Mammary epithelial cell (primary cell): Measurements from ENCODE around the gene EML4.
"Not testable (repeated sequence)": the region's sequence is repeated elsewhere in the genome, so short reads cannot be mapped to it uniquely, and the experiment has no call there.

ENCODE experiments used
- EZH2 ChIP-seq: IDR thresholded peaks from 2 replicates; pipeline ENCODE4 v1.6.1; 2012; ENCODE audit warnings: low read length, inconsistent platforms, borderline replicate concordance
- TF ChIP-seq, protein P1 (sequence below), 2 donors: IDR thresholded peaks in 1 of 2; conservative IDR thresholded peaks in 1 of 2; 2 replicates each; pipeline ENCODE4 v1.5.1; 2011 to 2012; ENCODE audit warnings: inconsistent platforms in 2 of 2, low read length in 2 of 2, mild to moderate bottlenecking in 2 of 2, control low read depth in 1 of 2, low read depth in 1 of 2; ENCODE audit not compliant: insufficient read depth in 1 of 2; ENCODE audit errors: extremely low read depth in 1 of 2

GRCh38 chr2:42271246-42271645 is 102.1 kb downstream of the EML4 start:
- TF ChIP-seq, protein P1, sequence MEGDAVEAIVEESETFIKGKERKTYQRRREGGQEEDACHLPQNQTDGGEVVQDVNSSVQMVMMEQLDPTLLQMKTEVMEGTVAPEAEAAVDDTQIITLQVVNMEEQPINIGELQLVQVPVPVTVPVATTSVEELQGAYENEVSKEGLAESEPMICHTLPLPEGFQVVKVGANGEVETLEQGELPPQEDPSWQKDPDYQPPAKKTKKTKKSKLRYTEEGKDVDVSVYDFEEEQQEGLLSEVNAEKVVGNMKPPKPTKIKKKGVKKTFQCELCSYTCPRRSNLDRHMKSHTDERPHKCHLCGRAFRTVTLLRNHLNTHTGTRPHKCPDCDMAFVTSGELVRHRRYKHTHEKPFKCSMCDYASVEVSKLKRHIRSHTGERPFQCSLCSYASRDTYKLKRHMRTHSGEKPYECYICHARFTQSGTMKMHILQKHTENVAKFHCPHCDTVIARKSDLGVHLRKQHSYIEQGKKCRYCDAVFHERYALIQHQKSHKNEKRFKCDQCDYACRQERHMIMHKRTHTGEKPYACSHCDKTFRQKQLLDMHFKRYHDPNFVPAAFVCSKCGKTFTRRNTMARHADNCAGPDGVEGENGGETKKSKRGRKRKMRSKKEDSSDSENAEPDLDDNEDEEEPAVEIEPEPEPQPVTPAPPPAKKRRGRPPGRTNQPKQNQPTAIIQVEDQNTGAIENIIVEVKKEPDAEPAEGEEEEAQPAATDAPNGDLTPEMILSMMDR (conservative IDR thresholded peaks at IDR 0.05 in 1 of 2, IDR thresholded peaks at IDR 0.05 in 1 of 2; ENCODE audit: extremely low read depth in 1 of 2, insufficient read depth in 1 of 2, low read depth in 1 of 2, low read length in 2 of 2), result not testable (repeated sequence)
- TF ChIP-seq EZH2, result not testable (repeated sequence)
